HUES64 (cell line): Measurements from ENCODE around the gene CBX2.

Source experiments
- H3K27ac ChIP-seq: 2 replicates; pipeline ENCODE4 v1.7.0; 2013; ENCODE audit warnings: low read depth, low read length, inconsistent platforms
- H3K27me3 ChIP-seq: 2 replicates; pipeline ENCODE4 v1.6.1; 2013; ENCODE audit warnings: mild to moderate bottlenecking, low read length; ENCODE audit not compliant: insufficient read depth
- H3K36me3 ChIP-seq: 2 replicates; pipeline ENCODE4 v1.6.1; 2013; ENCODE audit warnings: mild to moderate bottlenecking, low read length; ENCODE audit not compliant: insufficient read depth
- H3K4me1 ChIP-seq: 2 replicates; pipeline ENCODE4 v1.6.1; 2013; ENCODE audit warnings: mild to moderate bottlenecking, low read length, moderate library complexity; ENCODE audit not compliant: insufficient read depth
- H3K4me3 ChIP-seq: 2 replicates; pipeline ENCODE4 v1.5.1; 2013; ENCODE audit warnings: mild to moderate bottlenecking, low read length, moderate library complexity
- H3K9ac ChIP-seq: 2 replicates; pipeline ENCODE4 v1.6.1; 2013; ENCODE audit warnings: mild to moderate bottlenecking, low read depth, low read length
- H3K9me3 ChIP-seq: 2 replicates; pipeline ENCODE4 v1.6.1; 2013; ENCODE audit warnings: low read depth, low read length; ENCODE audit not compliant: insufficient read depth
- WGBS: fragments of 150-250, 120-280 bp; methylation state at CpG from one replicate; pipeline ENCODE4 v1.1.7; 2013; ENCODE audit warnings: missing lambda C conversion rate; 5-methylcytosine and 5-hydroxymethylcytosine counted together

The CBX2 gene

GRCh38 chr17:79737046-79737921 is 40.7 kb upstream of the CBX2 start:
- Histone ChIP-seq H3K4me1 (no peaks in the 10 kb centered on the region), H3K9me3 (no peaks in the 10 kb centered on the region), H3K27ac (no peak overlapping the region), H3K9ac (no peak overlapping the region), H3K27me3 (peaks cover 20% of the 10 kb centered on the region), H3K4me3 (no peak overlapping the region), H3K36me3 (no peaks in the 10 kb centered on the region)
- 92% methylated on average over 30 of the region's 30 CpGs for WGBS

- Histone ChIP-seq H3K27me3 (peaks cover 27% of the 10 kb centered on the region), H3K4me1 (no peaks in the 10 kb centered on the region), H3K27ac (no peak overlapping the region), H3K36me3 (no peaks in the 10 kb centered on the region), H3K9ac (no peak overlapping the region), H3K9me3 (no peaks in the 10 kb centered on the region), H3K4me3 (no peak overlapping the region)
- 90% methylated on average over 17 of the region's 17 CpGs for WGBS
Observed at GRCh38 chr17:79737922-79738578, 39.9 kb upstream of the CBX2 start.

GRCh38 chr17:79738643-79739042 is 39.3 kb upstream of the CBX2 start:
- 95% methylated on average over 14 of the region's 14 CpGs for WGBS
- H3K4me3 ChIP-seq = no peak overlapping the region
- H3K9ac ChIP-seq = no peak overlapping the region
- peaks cover 33% of the 10 kb centered on the region for H3K27me3 ChIP-seq
- H3K36me3 ChIP-seq = no peaks in the 10 kb centered on the region
- H3K4me1 ChIP-seq = no peaks in the 10 kb centered on the region
- H3K9me3 ChIP-seq = no peaks in the 10 kb centered on the region
- no peak overlapping the region for H3K27ac ChIP-seq

- H3K27ac ChIP-seq = no peak overlapping the region
Observed at GRCh38 chr17:79739148-79740062, 38.5 kb upstream of the CBX2 start.

GRCh38 chr17:79740413-79740812 is 37.5 kb upstream of the CBX2 start:
- no peaks in the 10 kb centered on the region for H3K4me1 ChIP-seq
- WGBS = 83% methylated on average over 8 of the region's 8 CpGs
- no peaks in the 10 kb centered on the region for H3K36me3 ChIP-seq
- no peaks in the 10 kb centered on the region for H3K9me3 ChIP-seq
- no peak overlapping the region for H3K9ac ChIP-seq
- H3K27ac ChIP-seq = no peak overlapping the region
- H3K4me3 ChIP-seq = no peak overlapping the region
- H3K27me3 ChIP-seq = peaks cover 37% of the 10 kb centered on the region

More at GRCh38 chr17:79739148-79740062, 38.5 kb upstream of the CBX2 start:
- Histone ChIP-seq H3K9ac (no peak overlapping the region), H3K4me1 (no peaks in the 10 kb centered on the region), H3K36me3 (no peaks in the 10 kb centered on the region), H3K4me3 (no peak overlapping the region), H3K9me3 (no peaks in the 10 kb centered on the region), H3K27me3 (peaks cover 37% of the 10 kb centered on the region)
- 90% methylated on average over 28 of the region's 28 CpGs for WGBS

GRCh38 chr17:79741401-79741750 is 36.6 kb upstream of the CBX2 start:
- Histone ChIP-seq H3K36me3 (no peaks in the 10 kb centered on the region), H3K27ac (no peak overlapping the region), H3K27me3 (peaks cover 40% of the 10 kb centered on the region), H3K4me3 (peak overlapping the region; percentile 70), H3K4me1 (peaks cover 2% of the 10 kb centered on the region), H3K9me3 (no peaks in the 10 kb centered on the region), H3K9ac (no peak overlapping the region)
- WGBS = 32% methylated on average over 9 of the region's 10 CpGs

GRCh38 chr17:79741751-79742588 is 36.0 kb upstream of the CBX2 start:
- H3K9ac ChIP-seq = no peak overlapping the region
- peaks cover 46% of the 10 kb centered on the region for H3K27me3 ChIP-seq
- no peak overlapping the region for H3K27ac ChIP-seq
- no peaks in the 10 kb centered on the region for H3K36me3 ChIP-seq
- H3K4me1 ChIP-seq = peaks cover 7% of the 10 kb centered on the region
- peak overlapping the region; percentile 70 for H3K4me3 ChIP-seq
- no peaks in the 10 kb centered on the region for H3K9me3 ChIP-seq
- 17% methylated on average over 53 of the region's 53 CpGs for WGBS

- Histone ChIP-seq H3K9ac (no peak overlapping the region), H3K4me3 (no peak overlapping the region), H3K9me3 (no peaks in the 10 kb centered on the region), H3K4me1 (peaks cover 7% of the 10 kb centered on the region), H3K27ac (no peak overlapping the region), H3K36me3 (no peaks in the 10 kb centered on the region), H3K27me3 (peaks cover 52% of the 10 kb centered on the region)
- 94% methylated on average over 1 of the region's 1 CpG for WGBS
Observed at GRCh38 chr17:79742589-79742918, 35.4 kb upstream of the CBX2 start.

GRCh38 chr17:79742951-79743476 is 34.9 kb upstream of the CBX2 start:
- Histone ChIP-seq H3K4me1 (peaks cover 7% of the 10 kb centered on the region), H3K9me3 (no peaks in the 10 kb centered on the region), H3K36me3 (no peaks in the 10 kb centered on the region), H3K4me3 (no peak overlapping the region), H3K27me3 (peaks cover 57% of the 10 kb centered on the region), H3K9ac (no peak overlapping the region), H3K27ac (no peak overlapping the region)
- 80% methylated on average over 7 of the region's 7 CpGs for WGBS

- no peak overlapping the region for H3K4me3 ChIP-seq
- H3K27ac ChIP-seq = no peak overlapping the region
- no peaks in the 10 kb centered on the region for H3K36me3 ChIP-seq
- H3K27me3 ChIP-seq = peaks cover 63% of the 10 kb centered on the region
- no peak overlapping the region for H3K9ac ChIP-seq
- H3K9me3 ChIP-seq = no peaks in the 10 kb centered on the region
- 93% methylated on average over 5 of the region's 5 CpGs for WGBS
- peaks cover 9% of the 10 kb centered on the region for H3K4me1 ChIP-seq
Observed at GRCh38 chr17:79743614-79744013, 34.3 kb upstream of the CBX2 start.
